ENCODE measurements around the gene ZCCHC10.
"Not testable (repeated sequence)": the region's sequence is repeated elsewhere in the genome, so short reads cannot be mapped to it uniquely, and the experiment has no call there.

Gene ZCCHC10

DNA sequence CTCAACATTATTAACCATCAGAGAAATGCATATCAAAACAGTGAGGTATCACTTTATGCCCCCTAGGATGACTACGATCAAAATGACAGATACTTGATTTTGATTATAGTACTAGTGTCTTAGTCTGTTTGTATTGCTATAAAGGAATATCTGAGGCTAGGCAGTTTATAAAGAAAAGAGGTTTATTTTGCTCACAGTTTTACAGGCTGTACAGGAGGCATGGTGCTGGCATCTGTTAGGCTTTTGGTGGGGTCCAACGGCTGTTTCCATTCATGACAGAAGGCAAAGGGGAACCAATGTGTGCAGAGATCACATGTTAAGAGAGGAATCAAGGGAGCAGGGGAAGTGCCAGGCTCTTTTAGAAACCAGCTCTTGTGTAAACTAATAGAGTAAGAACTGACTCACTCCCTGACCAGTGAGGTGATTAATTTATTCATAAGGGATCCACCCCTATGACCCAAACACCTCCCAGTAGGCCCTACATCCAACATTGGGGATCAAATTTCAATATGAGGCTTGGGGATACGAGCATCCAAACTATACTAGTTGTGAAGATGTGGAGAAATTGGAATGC is 46.9 kb downstream of the ZCCHC10 start:
- DNase-seq (ENCODE audit: low spot score), result no peak

DNA sequence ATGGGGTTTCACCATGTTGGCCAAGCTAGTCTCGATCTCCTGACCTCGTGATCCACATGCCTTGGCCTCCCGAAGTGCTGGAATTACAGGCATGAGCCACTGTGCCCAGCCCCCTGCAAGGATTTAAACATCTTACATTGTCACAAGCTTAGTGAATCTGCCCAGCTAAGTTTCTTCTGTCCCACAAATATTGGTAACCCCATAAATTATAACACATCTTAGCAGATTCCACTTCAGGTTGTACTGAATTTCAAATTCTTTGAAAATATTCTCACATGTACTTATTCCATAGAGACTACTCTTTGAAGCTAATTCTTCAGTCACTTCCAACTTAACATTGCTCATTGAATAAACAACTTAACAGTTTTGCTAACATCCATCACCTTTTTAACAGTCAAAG is 49.5 kb downstream of the ZCCHC10 start:
- no peak for DNase-seq (ENCODE audit: low spot score)

DNA sequence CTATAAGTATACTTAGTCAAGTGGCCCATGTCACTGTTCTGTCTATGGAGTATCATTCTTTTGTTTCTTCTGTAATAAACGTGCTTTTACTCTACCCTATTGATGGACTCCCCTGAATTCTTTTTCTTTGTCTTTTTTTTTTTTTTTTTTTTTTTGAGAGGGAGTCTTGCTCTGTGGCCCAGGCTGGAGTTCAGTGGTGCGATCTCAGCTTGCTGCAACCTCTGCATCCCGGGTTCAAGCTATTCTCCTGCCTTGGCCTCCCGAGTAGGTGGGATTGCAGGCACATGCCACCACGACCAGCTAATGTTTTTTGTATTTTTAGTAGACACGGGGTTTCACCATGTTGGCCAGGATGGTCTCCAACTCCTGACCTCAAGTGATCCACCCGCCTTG is 53.9 kb downstream of the ZCCHC10 start:
- DNase-seq (ENCODE audit: low spot score), result not testable (repeated sequence)

DNA sequence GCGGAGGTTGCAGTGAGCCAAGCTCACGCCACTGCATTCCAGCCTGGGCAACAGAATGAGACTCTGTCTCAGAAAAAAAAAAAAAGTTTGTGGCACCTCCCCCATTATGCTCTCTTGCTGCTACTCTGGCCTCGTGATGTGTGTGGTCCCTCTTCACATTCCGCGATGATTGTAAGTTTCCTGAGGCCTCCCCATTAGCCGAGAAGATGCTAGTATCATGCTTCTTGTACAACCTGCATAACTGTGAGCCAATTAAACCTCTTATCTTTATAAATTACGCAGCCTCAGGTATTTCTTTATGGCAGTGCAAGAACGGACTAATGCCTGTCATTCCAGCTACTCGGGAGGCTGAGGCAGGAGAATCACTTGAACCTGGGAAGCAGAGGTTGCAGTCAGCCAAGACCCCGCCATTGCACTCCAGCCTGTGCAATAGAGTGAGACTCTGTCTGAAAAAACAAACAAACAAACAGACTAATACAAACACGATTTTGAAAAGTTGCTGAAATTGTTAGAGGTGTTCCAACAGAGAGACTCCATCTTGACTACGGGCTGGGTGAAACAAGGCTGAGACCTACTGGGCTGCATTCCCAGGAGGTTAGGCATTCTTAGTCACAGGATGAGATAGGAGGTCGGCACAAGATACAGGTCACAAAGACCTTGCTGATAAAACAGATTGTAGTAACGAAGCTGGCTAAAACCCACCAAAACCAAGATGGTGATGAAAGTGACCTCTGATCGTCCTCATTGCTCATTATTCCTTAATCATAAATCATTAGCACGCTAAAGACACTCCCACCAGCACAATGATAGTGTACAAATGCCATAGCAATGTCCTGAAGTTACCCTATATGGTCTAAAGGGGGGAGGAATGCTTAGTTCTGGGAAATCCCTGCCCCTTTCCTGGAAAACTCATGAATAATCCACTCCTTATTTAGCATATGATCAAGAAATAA is 54.6 kb downstream of the ZCCHC10 start:
- DNase-seq (ENCODE audit: low spot score), result no peak

DNA sequence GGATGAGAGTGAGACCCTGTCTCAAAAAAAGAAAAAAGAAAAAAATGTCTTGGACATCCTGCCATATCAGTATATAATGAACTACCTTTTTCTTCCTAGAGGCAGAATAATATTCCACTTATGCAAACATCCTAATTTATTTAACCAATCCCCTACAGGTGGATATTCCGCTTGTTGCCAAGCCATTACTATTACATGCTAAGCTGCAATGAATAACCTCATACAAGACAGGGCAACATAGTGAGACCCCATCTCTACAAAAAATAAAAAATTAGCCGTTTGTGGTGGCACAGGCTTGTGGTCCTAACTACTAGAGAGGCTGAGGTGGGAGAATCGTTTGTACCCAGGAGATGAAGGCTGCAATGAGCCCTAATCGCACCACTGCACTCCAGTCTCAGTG is 61.2 kb downstream of the ZCCHC10 start:
- DNase-seq (ENCODE audit: low spot score), result no peak

DNA sequence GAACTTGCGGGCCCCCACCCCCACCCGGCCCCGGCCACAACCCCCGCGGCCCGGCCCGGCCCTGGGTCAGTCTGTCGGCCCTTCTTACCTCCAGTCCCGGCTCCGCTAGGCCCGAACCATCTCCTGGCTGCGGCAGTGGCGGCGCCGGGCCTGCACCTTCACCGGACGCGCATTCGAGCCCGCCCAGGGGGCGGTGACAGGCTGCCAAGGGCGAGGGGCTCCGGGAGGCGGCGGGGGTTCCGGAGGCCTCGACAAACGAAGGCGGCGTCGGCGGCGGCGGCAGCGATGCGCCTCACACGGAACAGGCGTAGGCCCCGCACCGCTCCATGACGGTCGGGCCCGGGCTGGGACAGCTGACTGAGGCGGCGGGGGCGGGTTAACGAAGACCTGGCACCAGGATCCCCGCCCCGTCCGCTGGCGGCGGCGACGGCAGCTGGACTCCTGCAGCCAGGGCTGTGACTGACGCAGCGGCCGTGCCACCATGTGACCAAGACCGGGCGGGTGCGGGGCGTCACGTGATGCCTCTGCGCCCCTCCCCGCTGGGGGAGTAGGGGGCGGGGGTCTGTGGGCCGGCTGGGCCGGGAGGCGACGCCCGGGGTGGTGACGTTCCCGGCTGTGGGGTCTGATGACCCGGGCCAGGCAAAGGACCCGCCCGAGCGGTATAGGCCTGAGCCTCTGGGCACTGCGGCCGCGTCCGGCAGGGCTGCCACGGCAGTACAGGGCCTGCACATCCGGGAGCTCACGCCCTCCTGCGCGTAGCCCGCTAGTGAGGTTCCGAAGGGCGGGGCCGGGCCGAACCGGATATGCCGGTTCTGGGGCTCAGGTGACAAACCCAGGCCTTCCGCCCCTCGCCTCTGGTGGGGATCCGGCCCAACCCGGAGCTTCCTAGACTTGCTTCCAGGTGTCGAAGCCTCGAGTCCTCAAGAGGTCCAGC is 62.9 kb downstream of the ZCCHC10 start, which contains the start of gene AFF4:
TSS of gene AFF4 (minus strand) at position 464 of the 934 bp plus-strand sequence. CDS start 26,445 bp downstream, outside the sequence.
- DNase-seq (ENCODE audit: low spot score), result peak; percentile 95

DNA sequence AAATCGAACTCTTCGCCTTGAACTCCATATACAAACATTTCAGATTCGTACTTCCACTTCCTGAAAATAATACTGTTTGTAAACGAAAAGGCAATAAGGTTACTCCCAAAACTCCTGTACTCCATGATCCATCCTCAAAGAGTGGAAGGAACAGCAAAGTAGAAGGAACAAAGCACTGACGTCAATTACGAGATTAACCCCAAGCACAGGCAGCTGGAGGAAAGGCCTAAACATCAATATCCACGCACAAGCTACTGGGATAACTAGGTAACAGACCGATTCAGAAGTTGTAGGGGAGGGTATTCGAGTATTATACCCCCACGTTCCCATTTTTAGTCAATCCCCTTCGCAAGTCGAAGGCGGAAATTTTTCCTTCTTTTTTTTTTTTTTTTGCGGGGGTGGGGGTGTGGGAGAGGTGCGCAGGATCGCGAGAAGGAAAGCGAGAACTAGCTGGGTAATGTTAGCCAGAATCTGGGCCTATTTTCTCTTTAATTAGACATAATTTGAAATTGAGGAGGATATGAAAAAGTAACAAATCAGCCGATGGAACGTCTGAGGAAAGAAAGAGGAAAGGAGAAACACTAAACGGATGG is 63.8 kb downstream of the ZCCHC10 start:
- peak; percentile 73 for DNase-seq (ENCODE audit: low spot score)

DNA sequence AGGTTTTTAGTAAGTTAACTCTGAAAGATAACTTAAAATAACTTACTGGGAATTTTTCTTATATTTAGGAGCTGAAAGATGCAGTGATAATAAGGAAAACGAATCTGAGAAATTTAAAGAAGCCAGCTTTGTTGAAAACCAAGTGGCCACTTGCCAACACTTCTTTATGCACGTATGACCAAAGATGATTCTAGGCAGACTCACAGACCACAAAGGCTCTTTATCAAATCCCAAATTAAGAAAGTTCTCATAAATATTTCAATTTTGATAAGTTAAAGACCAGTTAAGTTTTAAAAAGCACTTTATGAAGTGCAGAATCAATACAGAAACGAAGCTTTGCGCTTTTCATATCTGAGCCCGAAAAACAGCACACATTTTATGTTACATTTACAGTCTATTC is 64.5 kb downstream of the ZCCHC10 start:
- peak; percentile 29 for DNase-seq (ENCODE audit: low spot score)

DNA sequence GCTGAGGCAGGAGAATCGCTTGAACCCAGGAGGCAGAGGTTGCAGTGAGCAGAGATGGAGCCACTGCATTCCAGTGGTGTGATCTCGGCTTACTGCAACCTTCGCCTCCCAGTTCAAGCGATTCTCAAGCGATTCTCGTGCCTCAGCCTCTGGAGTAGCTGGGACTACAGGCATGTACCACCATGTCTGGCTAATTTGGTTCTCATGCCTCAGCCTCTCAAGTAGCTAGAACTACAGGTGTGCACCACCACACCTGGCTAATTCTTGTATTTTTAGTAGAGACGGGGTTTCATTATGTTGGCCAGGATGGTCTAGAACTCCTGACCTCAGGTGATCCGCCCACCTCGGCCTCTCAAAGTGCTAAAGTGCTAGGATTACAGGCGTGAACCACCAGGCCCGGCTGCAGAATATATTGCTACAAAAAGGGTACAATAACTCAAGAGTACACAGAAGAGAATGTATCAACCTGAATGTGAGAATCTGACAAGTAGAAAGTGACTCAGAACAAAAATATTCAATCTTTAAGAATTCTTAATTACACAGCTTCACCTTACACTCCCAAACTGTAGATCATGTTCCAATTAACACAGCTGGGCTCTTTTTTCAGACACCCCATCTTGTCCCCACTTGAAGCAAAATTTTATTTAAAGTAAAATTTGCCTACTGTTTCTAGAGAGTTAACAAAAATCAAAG is 65.1 kb downstream of the ZCCHC10 start:
- not testable (repeated sequence) for DNase-seq (ENCODE audit: low spot score)

DNA sequence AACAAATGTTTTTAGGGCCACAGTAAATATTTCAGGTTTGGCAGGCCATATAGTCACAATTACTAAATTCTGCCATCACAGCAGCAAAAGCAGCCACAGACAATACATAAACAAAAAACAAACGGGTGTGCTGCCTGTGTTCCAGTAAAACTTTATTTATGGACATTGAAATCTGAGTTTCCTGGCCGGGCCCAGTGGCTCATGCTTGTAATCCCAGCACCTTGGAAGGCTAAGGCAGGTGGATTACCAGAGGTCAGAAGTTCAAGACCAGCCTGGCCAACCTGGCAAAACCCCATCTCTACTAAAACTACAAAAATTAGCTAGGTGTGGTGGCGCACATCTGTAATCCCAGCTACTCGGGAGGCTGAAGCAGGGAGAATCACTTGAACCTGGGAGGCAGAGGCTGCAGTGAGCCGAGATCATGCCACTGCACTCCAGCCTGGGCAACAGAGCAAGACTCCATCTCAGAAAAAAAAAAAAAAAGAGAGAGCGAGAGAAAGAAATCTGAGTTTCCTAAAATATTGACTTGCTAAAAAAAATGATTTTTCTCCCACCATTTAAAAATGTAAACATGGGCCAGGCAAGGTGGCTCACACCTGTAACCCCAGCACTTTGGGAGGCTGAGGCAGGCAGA is 70.1 kb downstream of the ZCCHC10 start:
- DNase-seq (ENCODE audit: low spot score), result not testable (repeated sequence)

DNA sequence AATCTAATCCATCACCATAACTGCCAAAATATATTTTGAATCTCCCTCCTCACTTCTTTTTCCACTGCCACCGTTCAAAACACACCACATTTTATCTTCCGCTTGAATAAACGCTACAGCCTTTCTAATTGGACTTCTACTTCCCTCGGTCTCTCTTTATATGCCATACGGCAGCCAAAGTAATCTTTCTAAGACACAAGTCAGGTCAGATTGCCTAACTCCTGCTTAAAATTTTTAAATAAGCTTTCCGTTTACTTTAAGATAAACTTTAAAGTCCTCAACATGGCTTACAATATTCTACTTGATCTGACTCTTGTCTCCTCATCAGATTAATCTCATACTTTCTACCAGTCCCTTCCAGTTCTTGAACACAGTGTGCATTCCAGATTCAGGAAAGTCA is 72.6 kb downstream of the ZCCHC10 start:
- no peak for DNase-seq (ENCODE audit: low spot score)

DNA sequence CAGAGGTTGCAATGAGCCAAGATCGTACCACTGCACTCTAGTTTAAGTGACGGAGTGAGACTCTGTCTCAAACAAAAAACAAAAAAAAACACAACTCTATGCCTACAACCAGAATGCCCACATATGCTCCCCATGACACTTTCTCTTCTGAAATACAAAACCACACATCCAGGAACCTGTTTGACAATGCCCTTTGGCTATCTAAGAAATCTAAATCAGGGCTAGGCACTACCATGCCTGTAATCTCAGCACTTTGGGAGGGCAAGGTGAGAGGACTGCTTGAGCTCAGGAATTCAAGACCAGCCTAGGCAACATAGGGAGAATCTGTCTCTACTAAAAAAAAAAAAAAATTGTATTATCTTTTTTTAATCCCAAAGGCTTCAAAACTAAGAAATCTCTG is 73.5 kb downstream of the ZCCHC10 start:
- no peak for DNase-seq (ENCODE audit: low spot score)

DNA sequence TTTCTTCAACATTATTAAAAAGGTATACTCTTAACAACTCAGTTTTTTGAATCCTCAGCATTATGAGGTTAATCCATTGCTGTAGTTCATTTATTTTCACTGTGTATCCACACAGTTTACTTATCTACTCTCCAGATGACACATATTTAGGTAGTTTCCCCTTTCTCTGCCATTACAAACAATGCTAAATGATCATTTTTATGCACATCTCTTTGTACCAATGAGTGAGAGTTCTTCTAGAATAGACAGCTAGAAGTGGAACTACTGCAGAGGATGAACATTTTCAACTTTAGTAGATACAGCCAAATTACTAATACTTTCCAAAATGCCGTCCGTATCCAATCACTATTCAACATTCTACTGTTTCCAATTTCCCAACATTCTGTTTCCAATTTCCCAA is 74.5 kb downstream of the ZCCHC10 start:
- DNase-seq (ENCODE audit: low spot score), result no peak

DNA sequence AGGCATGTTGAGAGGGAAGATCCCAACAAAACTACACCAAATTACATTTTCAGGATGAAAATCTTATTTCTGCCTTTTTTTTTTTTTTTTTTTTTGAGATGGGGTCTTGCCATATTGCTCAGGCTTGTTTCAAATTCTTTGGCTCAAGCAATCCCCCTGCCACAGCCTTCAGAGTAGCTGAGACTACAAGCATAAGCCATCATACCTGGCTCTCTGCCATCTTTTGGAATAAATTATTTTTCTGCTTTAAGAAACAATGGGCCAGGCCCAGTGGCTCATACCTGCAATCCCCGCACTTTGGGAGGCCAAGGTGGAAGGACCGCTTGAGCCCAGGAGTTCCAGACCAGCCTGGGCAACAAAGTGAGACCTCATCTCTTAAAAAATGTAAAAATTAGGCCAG is 77.2 kb downstream of the ZCCHC10 start:
- no peak for DNase-seq (ENCODE audit: low spot score)

DNA sequence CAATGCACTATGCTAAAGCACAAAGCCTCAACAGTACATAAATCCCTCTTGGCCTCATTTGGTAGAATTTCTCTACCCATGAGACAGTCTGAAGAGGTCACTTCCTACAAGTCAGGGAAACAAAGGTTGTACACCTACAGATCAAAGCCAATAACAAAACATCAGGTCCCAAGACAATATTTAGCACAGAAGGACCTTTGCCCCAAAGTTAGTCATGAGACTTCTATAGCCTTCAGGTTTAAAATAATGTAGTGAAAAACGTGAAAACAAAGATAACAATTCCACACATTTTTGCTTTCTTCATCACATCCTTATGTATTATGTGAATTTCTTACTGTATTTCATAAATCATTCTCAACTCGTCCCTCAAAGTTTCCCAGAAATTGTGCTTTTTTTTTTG is 78.7 kb downstream of the ZCCHC10 start:
- no peak for DNase-seq (ENCODE audit: low spot score)
